Mucosa of descending colon (tissue), 3 donors: Measurements from ENCODE around the gene TMEM39B. TPM values are rescaled to one million over a fixed set of nuclear protein-coding genes. Genes with fewer than 3 reads are reported as not detected.
"Not testable (repeated sequence)": the region's sequence is repeated elsewhere in the genome, so short reads cannot be mapped to it uniquely, and the experiment has no call there.

ENCODE experiments used
- ATAC-seq: fragments of 200-7000 bp; cut with Tn5 transposase; one replicate; pipeline ENCODE4 v1.9.1; 2020; ENCODE audit warnings: mild to moderate bottlenecking, moderate library complexity
- DNase-seq, 3 donors: peaks; one replicate each; pipeline ENCODE4 v3.0.0-alpha.2; 2020
- H3K36me3 ChIP-seq: fragments of 200-600 bp; one replicate; pipeline ENCODE4 v1.8.0; 2021; ENCODE audit warnings: low read depth, mild to moderate bottlenecking
- H3K4me1 ChIP-seq: fragments of 200-600 bp; one replicate; pipeline ENCODE4 v1.8.0; 2021; ENCODE audit warnings: low read depth, mild to moderate bottlenecking
- H3K4me3 ChIP-seq: fragments of 200-600 bp; one replicate; pipeline ENCODE4 v1.8.0; 2021; ENCODE audit warnings: mild to moderate bottlenecking
- H3K9me3 ChIP-seq: fragments of 200-600 bp; one replicate; pipeline ENCODE4 v1.8.0; 2021; ENCODE audit warnings: mild to moderate bottlenecking
- intact Hi-C, 2 donors: fragments of 100-400 bp; cut with DNase I in 1 of 2; cut with micrococcal nuclease in 1 of 2; formaldehyde crosslinking; loops; one replicate each; pipeline versions ENCODE4 v1.11.0 to v1.11.1; 2022; cut with DNase I, micrococcal nuclease
- total RNA-seq, 3 donors: library from RNA; stranded (reverse); fragmentation: NEBNext Ultra II Directional in 2 of 3; extraction: Animal tissue kit (Norgen Biotek cat#: 25700) in 2 of 3; gene quantifications; one replicate each; pipeline versions ENCODE4 v1.2.1 to v1.2.4, GENCODE V29; 2021 to 2023
- TF ChIP-seq, protein P1 (sequence below): fragments of 200-600 bp; IDR thresholded peaks from one replicate; pipeline ENCODE4 v1.8.0; 2022; ENCODE audit warnings: antibody characterized with exemption, mild to moderate bottlenecking
- donor health status: DM: no; HTN: no; CAD: no; lungs with moderate emphysema.
- donor health status: DM: no; HTN: no; CAD: no.
- donor health status: DM: no; HTN: yes; CAD: no.

Gene TMEM39B
- total RNA-seq, 3 donors from 2014 or later = 9.7 to 14.2 (median 12.2) TPM

DNA sequence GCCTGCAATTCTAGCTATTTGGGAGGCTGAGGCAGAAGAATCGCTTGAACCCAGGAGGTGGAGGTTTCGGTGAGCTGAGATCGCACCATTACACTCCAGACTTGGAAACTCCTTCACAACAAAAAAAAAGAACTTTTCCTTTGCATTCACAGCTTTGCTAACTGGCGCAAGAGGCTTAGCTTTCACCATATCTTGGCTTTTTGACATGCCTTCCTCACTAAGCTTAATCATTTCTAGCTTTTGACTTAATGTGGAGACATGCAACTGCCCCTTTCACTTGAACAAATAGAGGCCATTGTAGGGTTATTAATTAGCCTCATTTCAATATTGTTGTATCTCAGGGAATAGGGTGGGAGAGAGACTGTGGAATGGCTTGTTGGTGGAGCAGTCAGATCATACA, 43.8 kb downstream of the TMEM39B start:
- DNase-seq (no peak), ATAC-seq (no peak)
- Histone ChIP-seq H3K9me3 (no peaks in the 10 kb centered on the region), H3K4me3 (no peak overlapping the region), H3K4me1 (peaks cover 24% of the 10 kb centered on the region), H3K36me3 (no peaks in the 10 kb centered on the region)
- intact Hi-C loops = no loop called here
- TF ChIP-seq, protein P1, sequence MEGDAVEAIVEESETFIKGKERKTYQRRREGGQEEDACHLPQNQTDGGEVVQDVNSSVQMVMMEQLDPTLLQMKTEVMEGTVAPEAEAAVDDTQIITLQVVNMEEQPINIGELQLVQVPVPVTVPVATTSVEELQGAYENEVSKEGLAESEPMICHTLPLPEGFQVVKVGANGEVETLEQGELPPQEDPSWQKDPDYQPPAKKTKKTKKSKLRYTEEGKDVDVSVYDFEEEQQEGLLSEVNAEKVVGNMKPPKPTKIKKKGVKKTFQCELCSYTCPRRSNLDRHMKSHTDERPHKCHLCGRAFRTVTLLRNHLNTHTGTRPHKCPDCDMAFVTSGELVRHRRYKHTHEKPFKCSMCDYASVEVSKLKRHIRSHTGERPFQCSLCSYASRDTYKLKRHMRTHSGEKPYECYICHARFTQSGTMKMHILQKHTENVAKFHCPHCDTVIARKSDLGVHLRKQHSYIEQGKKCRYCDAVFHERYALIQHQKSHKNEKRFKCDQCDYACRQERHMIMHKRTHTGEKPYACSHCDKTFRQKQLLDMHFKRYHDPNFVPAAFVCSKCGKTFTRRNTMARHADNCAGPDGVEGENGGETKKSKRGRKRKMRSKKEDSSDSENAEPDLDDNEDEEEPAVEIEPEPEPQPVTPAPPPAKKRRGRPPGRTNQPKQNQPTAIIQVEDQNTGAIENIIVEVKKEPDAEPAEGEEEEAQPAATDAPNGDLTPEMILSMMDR = no peak

DNA sequence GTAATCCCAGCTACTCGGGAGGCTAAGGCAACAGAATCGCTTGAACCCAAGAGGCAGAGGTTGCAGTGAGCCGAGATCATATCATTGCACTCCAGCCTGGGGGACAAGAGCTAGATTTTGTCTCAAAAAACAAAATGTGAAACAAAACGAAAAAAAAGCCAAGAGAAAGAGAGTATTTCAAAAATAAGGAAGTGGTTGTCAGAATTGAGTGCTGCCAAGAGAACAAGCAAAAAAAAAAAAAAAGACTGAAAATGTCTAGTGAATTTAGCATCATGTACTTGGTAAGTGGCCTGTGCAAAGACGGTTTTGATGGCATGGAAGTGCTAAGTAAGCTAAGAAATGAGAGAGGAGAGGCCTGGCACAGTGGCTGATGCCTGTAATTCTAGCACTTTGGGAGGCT, 49.4 kb downstream of the TMEM39B start:
- peaks cover 5% of the 10 kb centered on the region for H3K4me1 ChIP-seq
- DNase-seq = no peak
- intact Hi-C loops = no loop called here
- no peaks in the 10 kb centered on the region for H3K9me3 ChIP-seq
- ATAC-seq = no peak
- no peaks in the 10 kb centered on the region for H3K36me3 ChIP-seq
- TF ChIP-seq, protein P1 = no peak
- no peak overlapping the region for H3K4me3 ChIP-seq

DNA sequence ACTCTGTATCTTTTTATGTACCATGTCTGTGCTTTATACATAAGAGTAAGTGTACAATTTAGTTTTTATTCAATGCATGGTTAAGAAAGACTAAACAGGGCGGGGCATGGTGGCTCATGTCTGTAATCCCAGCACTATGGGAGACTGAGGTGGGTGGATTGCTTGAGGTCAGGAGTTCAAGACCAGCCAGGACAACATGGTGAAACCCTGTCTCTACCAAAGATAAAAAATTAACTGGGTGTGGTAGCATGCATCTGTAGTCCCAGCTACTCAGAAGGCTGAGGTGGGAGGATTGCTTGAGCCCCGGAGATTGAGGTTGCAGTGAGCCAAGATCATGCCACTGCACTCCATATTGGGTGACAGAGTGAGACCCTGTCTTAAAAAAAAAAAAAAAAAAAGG, 50.6 kb downstream of the TMEM39B start:
- H3K36me3 ChIP-seq, H3K9me3 ChIP-seq, intact Hi-C loops, H3K4me3 ChIP-seq, H3K4me1 ChIP-seq, ATAC-seq, DNase-seq: not testable (repeated sequence)

DNA sequence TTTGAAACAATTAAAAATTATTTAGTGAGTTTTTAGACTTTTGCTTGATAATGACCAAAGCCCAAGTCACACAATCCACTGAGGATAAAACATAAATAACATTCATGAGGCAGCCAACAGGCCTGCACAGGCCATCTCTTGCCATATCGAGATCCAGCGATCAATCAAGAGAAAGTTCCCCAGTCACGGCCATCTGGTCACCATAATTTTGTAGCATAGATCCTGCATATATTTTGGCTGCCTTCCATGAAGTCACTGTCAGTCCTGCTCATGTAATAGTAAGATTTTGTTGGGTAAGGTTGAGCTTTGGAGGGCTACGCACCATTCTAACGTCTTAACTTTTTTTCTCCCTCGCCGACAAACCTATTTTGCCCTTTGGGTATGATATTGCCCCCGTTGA, 52.6 kb downstream of the TMEM39B start:
- TF ChIP-seq, protein P1 = no peak
- DNase-seq = no peak
- intact Hi-C loops = no loop called here
- no peaks in the 10 kb centered on the region for H3K4me1 ChIP-seq
- no peak overlapping the region for H3K4me3 ChIP-seq
- no peaks in the 10 kb centered on the region for H3K36me3 ChIP-seq
- H3K9me3 ChIP-seq = no peaks in the 10 kb centered on the region
- no peak for ATAC-seq

DNA sequence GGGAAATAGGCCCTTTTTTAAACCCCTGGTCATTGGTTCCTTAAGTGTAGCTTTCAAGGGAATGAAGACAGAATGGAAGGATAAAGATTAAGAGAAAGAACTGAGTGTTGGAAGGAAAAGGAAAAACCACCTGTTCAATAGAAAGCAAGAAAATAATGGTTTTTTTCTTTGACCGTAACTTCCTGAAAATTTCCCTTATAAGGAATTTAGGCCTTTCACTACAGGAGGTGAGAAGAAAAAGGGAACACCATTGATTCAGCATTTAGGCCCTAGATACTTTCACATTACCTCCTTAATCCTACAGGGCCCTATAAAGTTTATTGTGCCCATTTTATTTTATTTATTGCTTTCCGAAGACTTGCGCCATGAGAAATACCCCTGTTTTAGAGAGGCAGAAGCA, 54.0 kb downstream of the TMEM39B start:
- Histone ChIP-seq H3K36me3 (no peaks in the 10 kb centered on the region), H3K4me3 (no peak overlapping the region), H3K9me3 (no peaks in the 10 kb centered on the region), H3K4me1 (no peaks in the 10 kb centered on the region)
- no peak for DNase-seq
- TF ChIP-seq, protein P1 = no peak
- no peak for ATAC-seq
- intact Hi-C loops = no loop called here

DNA sequence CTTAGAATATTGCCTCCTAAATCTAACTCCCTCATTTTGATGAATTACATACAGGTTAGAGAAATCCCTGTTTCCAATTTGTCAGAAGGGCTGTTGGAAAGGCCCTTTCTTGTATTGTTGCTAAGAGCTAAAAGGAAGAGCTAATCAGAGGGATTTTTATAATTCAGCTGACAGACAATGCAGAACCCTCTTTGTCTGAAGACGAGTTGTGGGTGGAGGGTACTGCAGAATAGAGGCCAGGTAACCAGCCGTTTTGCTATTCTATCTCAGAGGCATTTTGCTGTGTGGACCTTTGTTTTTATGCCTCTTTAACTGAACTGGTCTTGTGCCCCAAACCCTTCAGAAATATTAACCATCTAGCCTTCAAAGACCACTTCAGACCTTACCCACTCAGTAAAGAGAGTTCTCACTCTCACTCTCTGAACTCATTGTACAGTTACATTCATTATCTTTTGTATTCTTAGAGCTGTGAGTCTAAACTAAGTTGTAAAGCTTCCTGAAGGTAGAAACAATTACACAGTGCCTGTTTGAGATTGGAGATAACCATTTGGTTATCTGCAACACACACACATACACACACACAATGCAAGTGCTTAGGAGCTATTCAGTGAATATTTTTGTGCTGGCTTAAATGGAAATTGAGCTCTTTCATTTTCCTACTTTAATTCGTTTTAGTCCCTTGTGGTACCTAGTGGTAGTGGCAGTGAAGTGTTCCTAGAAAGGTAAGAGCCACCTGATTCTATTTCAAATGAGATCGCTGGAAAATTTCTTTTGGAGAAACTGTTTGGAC, 54.9 kb downstream of the TMEM39B start:
- intact Hi-C loops = no loop called here
- no peaks in the 10 kb centered on the region for H3K9me3 ChIP-seq
- no peak overlapping the region for H3K4me3 ChIP-seq
- ATAC-seq (no peak), DNase-seq (no peak)
- H3K4me1 ChIP-seq = no peaks in the 10 kb centered on the region
- no peaks in the 10 kb centered on the region for H3K36me3 ChIP-seq
- TF ChIP-seq, protein P1 = no peak
